Stimulated activated naive B cell treated with anti-CD40 and anti-IgM and Interleukin-4, amounts not matched to agents 10 μg/mL and 1 μg/mL and 100 μg/mL, for 72 hours (primary cell): ENCODE data around the gene AP3B1.

ENCODE experiments used
- ATAC-seq, 2 donors: fragments of 150-1000 bp; cut with Tn5 transposase; replicated peaks; 2 replicates each; pipeline ENCODE4 v1.10.0; 2021; ENCODE audit warnings: moderate library complexity in 1 of 2
- DNase-seq: peaks from one replicate; pipeline ENCODE4 v3.0.0; 2021
- H3K27ac Mint-ChIP-seq: one replicate; pipeline ENCODE4 v1.8.0; 2022; ENCODE audit warnings: mild to moderate bottlenecking, mixed read lengths
- H3K27me3 Mint-ChIP-seq, 2 donors: one replicate each; pipeline ENCODE4 v1.8.0; 2022; ENCODE audit warnings: mixed read lengths in 2 of 2
- H3K36me3 Mint-ChIP-seq, 2 donors: one replicate each; pipeline ENCODE4 v1.8.0; 2022; ENCODE audit warnings: mixed read lengths in 2 of 2, mild to moderate bottlenecking in 1 of 2
- H3K4me1 Mint-ChIP-seq, 2 donors: one replicate each; pipeline ENCODE4 v1.8.0; 2022; ENCODE audit warnings: mixed read lengths in 2 of 2, mild to moderate bottlenecking in 1 of 2
- H3K4me3 Mint-ChIP-seq, 2 donors: one replicate each; pipeline ENCODE4 v1.8.0; 2022; ENCODE audit warnings: mild to moderate bottlenecking in 2 of 2, mixed read lengths in 2 of 2, moderate library complexity in 1 of 2
- H3K9me3 Mint-ChIP-seq, 2 donors: one replicate each; pipeline ENCODE4 v1.8.0; 2022; ENCODE audit warnings: mixed read lengths in 2 of 2, mild to moderate bottlenecking in 1 of 2

The AP3B1 gene

DNA sequence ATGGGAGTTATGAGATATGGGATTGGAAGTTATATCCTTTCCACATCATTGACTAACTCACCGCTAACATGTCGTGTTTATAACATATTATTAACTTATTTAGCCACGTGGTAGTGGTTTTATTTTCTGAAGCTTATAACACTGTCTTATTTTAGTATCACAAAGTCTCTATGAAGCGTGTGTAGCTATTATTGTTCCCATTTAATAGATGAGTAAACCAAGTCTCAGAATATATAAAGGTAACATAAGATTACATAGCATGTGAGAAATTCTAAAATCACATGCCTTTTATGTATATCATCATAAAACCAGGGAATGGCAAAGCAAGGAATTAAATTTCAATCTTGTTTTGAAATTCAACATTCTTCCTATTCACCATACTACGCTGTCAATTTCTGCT, 15.3 kb downstream of the AP3B1 start:
- Mint-ChIP-seq H3K9me3 (no peaks in the 10 kb centered on the region), H3K27ac (no peak overlapping the region), H3K4me3 (no peak overlapping the region), H3K27me3 (no peaks in the 10 kb centered on the region), H3K36me3 (peaks cover 6 to 9% of the 10 kb centered on the region in 2 donors), H3K4me1 (peaks cover 13 to 20% of the 10 kb centered on the region in 2 donors)
- DNase-seq: no peak
- no peak for ATAC-seq

DNA sequence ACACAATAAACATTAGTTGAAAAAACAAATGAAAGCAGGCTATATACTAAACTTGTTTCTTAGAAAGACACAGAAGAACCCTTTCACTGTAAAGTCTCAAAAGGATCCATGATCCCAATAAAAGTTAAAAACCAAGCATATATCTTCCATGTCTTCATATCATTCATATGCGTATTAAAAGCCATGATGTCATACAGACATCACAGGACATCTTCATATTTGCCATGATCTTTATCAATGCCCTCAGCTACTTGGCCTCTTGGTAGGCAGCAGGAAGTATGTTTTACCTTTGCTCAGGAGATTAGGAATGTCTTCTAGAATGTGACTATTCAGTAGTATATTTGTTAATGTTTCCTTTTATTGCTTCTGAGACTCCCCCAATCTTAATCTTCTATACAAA, 16.8 kb downstream of the AP3B1 start:
- Mint-ChIP-seq H3K27me3 (no peaks in the 10 kb centered on the region), H3K27ac (no peak overlapping the region), H3K4me1 (peaks cover 8 to 27% of the 10 kb centered on the region in 2 donors), H3K4me3 (no peak overlapping the region), H3K9me3 (no peaks in the 10 kb centered on the region), H3K36me3 (peaks cover 6 to 9% of the 10 kb centered on the region in 2 donors)
- ATAC-seq (no peak), DNase-seq (no peak)

DNA sequence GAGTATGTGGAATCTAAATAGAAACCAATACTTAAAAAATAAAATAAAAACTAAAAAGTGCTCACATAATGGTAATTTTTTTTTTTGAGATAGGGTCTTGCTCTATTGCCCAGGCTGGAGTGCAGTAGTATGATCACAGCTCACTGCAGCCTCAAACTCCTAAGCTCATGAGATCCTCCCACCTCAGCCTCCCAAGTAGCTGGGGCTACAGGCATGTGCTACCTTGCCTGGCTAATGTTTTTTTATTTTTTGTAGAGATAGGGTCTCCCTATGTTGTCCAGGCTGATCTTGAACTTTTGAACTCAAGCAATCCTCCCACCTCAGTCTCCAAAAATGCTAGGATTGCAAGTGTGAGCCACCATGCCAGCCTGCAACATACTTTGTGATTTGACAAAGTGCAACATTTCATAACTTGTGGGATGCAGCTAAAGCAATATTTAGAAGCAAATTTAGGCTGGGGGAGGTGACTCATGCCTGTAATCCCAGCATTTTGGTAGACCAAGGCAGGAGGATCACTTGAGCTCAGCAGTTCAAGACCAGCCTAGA, 18.4 kb downstream of the AP3B1 start:
- Mint-ChIP-seq H3K27me3 (no peaks in the 10 kb centered on the region), H3K27ac (no peak overlapping the region), H3K36me3 (peaks cover 3 to 8% of the 10 kb centered on the region in 2 donors), H3K9me3 (no peaks in the 10 kb centered on the region), H3K4me3 (no peak overlapping the region), H3K4me1 (peaks cover 6 to 22% of the 10 kb centered on the region in 2 donors)
- DNase-seq (no peak), ATAC-seq (no peak)

DNA sequence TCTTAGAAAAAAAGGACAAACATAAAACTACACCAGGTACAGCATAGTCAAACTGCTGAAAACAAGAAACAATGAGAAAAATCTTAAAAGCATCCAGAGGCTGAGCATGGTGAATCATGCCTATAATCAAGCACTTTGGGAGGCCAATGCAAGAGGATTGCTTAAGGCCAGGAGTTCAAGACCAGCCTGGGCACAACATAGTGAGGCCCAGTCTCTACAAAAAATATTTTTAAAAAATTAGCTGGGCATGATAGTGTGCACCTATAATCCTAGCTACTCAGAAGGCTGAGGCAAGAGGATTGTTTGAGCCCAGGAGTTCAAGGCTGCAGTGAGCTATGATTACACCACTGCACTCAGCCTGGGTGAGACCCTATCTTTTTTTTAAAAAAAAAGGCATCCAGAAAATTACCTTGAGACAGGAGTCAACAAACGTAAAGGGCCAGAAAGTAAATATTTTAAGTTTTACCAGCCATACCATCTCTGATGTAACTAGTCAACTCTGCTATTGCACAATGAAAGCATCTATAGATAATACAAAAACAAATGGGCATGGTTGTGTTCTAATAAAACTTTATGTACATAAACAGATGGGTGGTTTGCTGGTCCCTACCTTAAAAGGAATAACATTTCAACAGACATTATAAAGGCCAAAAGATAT, 19.8 kb downstream of the AP3B1 start:
- no peak for ATAC-seq
- no peak overlapping the region for H3K4me3 Mint-ChIP-seq
- H3K27ac Mint-ChIP-seq: no peak overlapping the region

DNA sequence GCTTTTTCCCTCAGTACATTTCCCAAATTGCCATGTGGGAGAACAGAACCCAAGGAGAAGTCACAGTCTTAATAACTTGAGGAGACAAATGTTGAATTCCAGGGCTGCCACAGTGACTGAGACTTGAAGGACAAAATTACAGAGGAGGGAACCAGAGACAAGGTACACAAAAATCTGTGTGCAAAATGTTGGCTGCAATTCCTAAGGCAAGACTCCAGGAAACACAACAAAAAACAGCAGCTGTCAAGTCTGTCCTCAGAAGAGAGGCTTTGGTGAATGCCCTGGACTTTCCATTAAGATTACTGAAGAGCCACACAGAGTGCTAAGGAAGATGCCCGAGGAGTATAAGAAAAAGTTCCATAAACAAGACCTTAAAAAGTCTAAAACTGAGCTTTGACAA, 21.1 kb downstream of the AP3B1 start:
- Mint-ChIP-seq H3K27ac (peak overlapping the region; percentile 14), H3K9me3 (no peaks in the 10 kb centered on the region), H3K36me3 (peaks cover 3 to 8% of the 10 kb centered on the region in 2 donors), H3K4me3 (no peak overlapping the region), H3K27me3 (no peaks in the 10 kb centered on the region), H3K4me1 (peaks cover 8 to 24% of the 10 kb centered on the region in 2 donors)
- ATAC-seq (no peak), DNase-seq (no peak)

More for the DNA sequence above, 19.8 kb downstream of the AP3B1 start:
- H3K9me3 Mint-ChIP-seq: no peaks in the 10 kb centered on the region
- peaks cover 6 to 22% of the 10 kb centered on the region in 2 donors for H3K4me1 Mint-ChIP-seq
- no peak for DNase-seq
- H3K36me3 Mint-ChIP-seq: peaks cover 3 to 8% of the 10 kb centered on the region in 2 donors
- no peaks in the 10 kb centered on the region for H3K27me3 Mint-ChIP-seq

DNA sequence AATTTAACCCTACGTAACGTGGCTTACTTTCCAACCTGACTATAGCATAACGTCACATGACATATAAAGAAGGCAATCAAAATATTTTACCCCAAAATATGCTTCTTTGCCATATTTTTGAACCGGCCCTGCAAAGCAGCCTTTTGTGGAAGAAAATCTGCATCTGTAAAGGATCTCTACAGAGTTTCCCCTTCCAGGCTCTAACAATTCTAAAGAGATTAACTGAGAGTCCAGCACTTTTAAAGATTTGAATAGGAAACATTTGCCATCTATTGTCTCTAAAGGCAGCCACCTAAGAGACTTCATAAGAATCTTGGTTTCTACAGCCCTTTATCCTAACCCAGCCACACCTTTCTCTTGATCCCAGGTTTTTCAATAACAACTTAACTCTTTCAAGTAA, 22.7 kb downstream of the AP3B1 start:
- H3K27ac Mint-ChIP-seq: no peak overlapping the region
- no peaks in the 10 kb centered on the region for H3K9me3 Mint-ChIP-seq
- no peak overlapping the region for H3K4me3 Mint-ChIP-seq
- no peak for DNase-seq
- peaks cover 3 to 5% of the 10 kb centered on the region in 2 donors for H3K36me3 Mint-ChIP-seq
- peaks cover 3 to 25% of the 10 kb centered on the region in 2 donors for H3K4me1 Mint-ChIP-seq
- ATAC-seq: no peak
- no peaks in the 10 kb centered on the region for H3K27me3 Mint-ChIP-seq

DNA sequence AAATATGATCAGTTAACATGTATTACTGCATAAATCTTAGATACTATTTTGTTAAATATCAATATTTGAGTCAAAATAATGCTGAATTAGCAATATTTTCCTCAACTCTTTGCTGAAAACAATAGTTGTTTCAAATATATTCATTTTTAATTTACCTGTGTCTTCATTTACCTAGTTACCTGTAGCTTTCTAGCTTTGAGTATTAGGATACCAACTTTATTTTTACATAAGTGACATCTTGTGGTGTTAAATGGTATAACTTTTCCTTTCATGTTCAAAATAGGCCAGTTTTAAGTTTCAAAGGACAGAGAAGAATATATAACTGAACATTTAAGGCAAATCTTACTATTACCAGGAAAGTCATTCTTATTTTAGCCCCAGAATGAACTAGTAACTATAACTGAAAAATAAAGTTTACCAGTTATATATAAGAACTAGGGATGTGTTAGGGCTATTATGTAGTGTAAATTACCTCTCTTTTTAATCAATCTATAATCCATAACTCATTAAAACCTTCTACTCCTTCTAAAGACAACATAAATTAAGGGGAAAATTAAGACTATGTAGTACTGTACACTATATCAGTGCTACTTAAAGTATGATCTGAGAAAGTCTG, 25.3 kb downstream of the AP3B1 start:
- no peak for DNase-seq
- no peaks in the 10 kb centered on the region for H3K9me3 Mint-ChIP-seq
- peaks cover 6 to 8% of the 10 kb centered on the region in 2 donors for H3K36me3 Mint-ChIP-seq
- ATAC-seq: peak in 1 of 2 donors; percentile 38
- H3K4me3 Mint-ChIP-seq: no peak overlapping the region
- no peaks in the 10 kb centered on the region for H3K27me3 Mint-ChIP-seq
- H3K4me1 Mint-ChIP-seq: peaks cover 3 to 23% of the 10 kb centered on the region in 2 donors
- H3K27ac Mint-ChIP-seq: no peak overlapping the region

DNA sequence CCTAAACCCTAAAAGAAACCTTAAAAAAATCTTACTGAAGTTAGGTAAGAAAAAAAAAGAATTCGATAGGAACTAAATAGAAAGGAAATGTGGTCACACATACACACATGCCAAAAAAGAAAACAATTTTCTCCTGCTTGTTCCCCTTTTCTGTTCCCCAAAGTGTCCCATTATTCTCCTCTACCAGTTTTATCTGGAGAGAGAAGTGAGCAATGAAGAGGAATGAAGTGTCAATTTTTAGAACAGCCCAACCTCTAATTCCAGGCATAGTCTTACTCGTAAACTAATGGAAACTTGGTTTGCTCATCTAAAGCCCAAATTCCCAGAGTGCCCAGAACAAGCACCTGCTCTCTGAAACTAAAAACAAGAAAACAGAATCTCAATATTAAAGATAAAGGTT, 26.1 kb downstream of the AP3B1 start:
- ATAC-seq (no peak), DNase-seq (no peak)
- no peak overlapping the region for H3K4me3 Mint-ChIP-seq
- peaks cover 6 to 8% of the 10 kb centered on the region in 2 donors for H3K36me3 Mint-ChIP-seq
- no peaks in the 10 kb centered on the region for H3K9me3 Mint-ChIP-seq
- H3K4me1 Mint-ChIP-seq: peaks cover 3 to 14% of the 10 kb centered on the region in 2 donors
- no peaks in the 10 kb centered on the region for H3K27me3 Mint-ChIP-seq
- H3K27ac Mint-ChIP-seq: no peak overlapping the region

DNA sequence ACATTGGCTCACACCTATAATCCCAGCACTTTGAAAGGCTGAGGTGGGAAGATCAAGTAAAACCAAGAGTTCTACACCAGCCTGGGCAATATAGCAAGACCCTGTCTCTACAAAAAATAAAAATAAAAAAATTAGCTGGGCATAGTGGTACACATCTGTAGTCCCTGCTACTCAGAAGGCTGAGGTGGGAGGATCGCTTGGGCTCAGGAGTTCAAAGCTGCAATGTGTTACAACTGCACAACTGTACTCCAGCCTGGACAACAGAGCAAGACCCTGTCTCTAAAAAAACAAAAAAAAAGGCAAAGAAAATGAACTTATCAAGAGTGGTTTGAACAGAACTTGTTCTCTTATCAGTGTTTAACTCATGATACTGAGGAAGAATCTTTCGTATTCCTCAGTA, 29.3 kb downstream of the AP3B1 start:
- DNase-seq (no peak), ATAC-seq (no peak)
- H3K4me1 Mint-ChIP-seq: peaks cover 3 to 10% of the 10 kb centered on the region in 2 donors

GRCh38 chr5:78264600-78264999, 29.9 kb downstream of the AP3B1 start:
- H3K4me1 Mint-ChIP-seq: peaks cover 3 to 10% of the 10 kb centered on the region in 2 donors
- no peak overlapping the region for H3K4me3 Mint-ChIP-seq
- H3K9me3 Mint-ChIP-seq: no peaks in the 10 kb centered on the region
- H3K27me3 Mint-ChIP-seq: no peaks in the 10 kb centered on the region
- peaks cover 20% of the 10 kb centered on the region in 2 donors for H3K36me3 Mint-ChIP-seq
- no peak overlapping the region for H3K27ac Mint-ChIP-seq
- ATAC-seq: no peak
- no peak for DNase-seq

More for the DNA sequence above, 29.3 kb downstream of the AP3B1 start:
- no peaks in the 10 kb centered on the region for H3K27me3 Mint-ChIP-seq
- no peak overlapping the region for H3K27ac Mint-ChIP-seq
- H3K9me3 Mint-ChIP-seq: no peaks in the 10 kb centered on the region
- no peak overlapping the region for H3K4me3 Mint-ChIP-seq
- H3K36me3 Mint-ChIP-seq: peaks cover 19 to 20% of the 10 kb centered on the region in 2 donors

GRCh38 chr5:78260771-78261170, 33.7 kb downstream of the AP3B1 start:
- peaks cover 5 to 16% of the 10 kb centered on the region in 2 donors for H3K4me1 Mint-ChIP-seq
- DNase-seq (no peak), ATAC-seq (no peak)
- no peaks in the 10 kb centered on the region for H3K27me3 Mint-ChIP-seq
- H3K9me3 Mint-ChIP-seq: peaks cover 0 to 12% of the 10 kb centered on the region in 2 donors
- H3K27ac Mint-ChIP-seq: no peak overlapping the region
- H3K4me3 Mint-ChIP-seq: no peak overlapping the region
- peaks cover 47% of the 10 kb centered on the region in 2 donors for H3K36me3 Mint-ChIP-seq

DNA sequence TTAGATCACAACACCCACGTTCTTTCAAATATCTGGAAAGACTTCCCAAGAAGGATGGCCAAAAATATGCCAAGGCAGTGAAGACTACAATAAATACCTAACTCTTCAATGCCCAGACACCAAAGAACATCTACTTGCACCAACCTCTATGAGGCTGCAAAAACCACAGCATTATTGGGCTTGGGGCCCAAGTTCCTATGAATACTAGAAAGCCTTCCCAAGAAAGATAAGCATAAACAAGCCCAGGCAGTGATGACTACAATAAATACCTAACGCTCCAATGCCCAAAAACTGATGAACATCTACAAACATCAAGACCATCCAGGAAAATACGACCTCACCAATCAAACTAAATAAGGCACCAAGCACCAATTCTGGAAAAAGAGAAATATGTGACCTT, 41.3 kb downstream of the AP3B1 start:
- peaks cover 5 to 33% of the 10 kb centered on the region in 2 donors for H3K4me1 Mint-ChIP-seq

DNA sequence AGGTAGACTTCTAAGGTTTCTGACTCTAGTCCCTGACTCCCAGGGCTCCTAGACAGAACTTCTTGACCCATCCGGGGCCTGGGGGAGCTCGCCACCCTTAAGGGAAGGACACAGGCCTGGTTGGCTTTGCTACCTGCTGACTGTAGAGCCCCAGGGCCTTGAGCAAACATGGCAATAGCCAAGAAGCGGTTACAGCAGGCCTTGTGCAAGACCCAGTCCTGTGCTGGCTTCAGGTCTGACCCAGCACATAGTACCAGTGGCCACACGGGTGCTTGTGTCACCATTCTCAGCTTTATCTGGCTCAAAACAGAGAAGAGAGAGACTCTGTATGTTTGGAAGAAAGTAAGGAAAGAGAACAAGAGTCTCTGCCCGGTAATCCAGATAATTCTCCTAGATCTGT, 41.8 kb downstream of the AP3B1 start:
- Mint-ChIP-seq H3K9me3 (peaks cover 7 to 9% of the 10 kb centered on the region in 2 donors), H3K4me1 (peaks cover 3 to 33% of the 10 kb centered on the region in 2 donors), H3K36me3 (peaks cover 42 to 59% of the 10 kb centered on the region in 2 donors), H3K27me3 (no peaks in the 10 kb centered on the region), H3K4me3 (no peak overlapping the region), H3K27ac (no peak overlapping the region)
- ATAC-seq (no peak), DNase-seq (no peak)

More for the DNA sequence above, 41.3 kb downstream of the AP3B1 start:
- Mint-ChIP-seq H3K9me3 (peaks cover 9 to 12% of the 10 kb centered on the region in 2 donors), H3K27me3 (no peaks in the 10 kb centered on the region), H3K4me3 (no peak overlapping the region), H3K36me3 (peaks cover 46 to 64% of the 10 kb centered on the region in 2 donors), H3K27ac (no peak overlapping the region)
- ATAC-seq (no peak), DNase-seq (no peak)

DNA sequence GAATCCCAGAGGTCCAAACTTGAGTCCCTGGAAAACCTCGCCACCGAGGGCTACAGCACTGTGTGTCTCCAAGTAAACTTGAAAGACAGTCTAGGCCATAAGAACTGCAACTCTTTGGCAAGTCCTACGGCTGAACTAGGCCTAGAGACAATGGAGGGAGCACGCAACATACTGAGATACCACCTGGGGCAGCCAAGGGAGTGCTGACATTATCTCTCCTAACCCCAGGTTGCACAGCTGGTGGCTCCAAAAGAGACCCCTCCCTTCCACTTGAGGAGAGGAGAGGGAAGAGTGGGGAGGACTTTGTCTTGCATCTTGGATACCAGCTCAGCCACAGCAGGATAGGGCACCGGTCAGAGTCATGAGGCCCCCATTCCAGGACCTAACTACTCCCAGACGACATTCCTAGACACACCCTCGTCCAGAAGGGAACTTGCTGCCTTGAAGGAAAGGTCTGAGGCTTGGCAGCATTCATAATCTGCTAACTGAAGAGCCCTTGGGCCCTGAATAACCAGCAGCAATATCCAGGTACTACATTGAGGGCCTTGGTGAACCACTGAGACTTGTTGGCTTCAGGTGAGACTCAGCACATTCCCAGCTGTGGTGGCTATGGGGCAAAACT, 42.7 kb downstream of the AP3B1 start:
- H3K4me1 Mint-ChIP-seq: peaks cover 0 to 27% of the 10 kb centered on the region in 2 donors
- H3K27me3 Mint-ChIP-seq: no peaks in the 10 kb centered on the region
- ATAC-seq: no peak
- H3K9me3 Mint-ChIP-seq: peaks cover 5 to 9% of the 10 kb centered on the region in 2 donors
- no peak for DNase-seq
- no peak overlapping the region for H3K4me3 Mint-ChIP-seq
- H3K36me3 Mint-ChIP-seq: peaks cover 35 to 51% of the 10 kb centered on the region in 2 donors
- H3K27ac Mint-ChIP-seq: no peak overlapping the region
